Epithelial cell of esophagus (primary cell): ENCODE measurements around the gene IQSEC3.

Experiments
- DNase-seq: peaks from one replicate; pipeline ENCODE4 v3.0.0; 2010; ENCODE audit warnings: low read depth
- H3K4me3 ChIP-seq: 2 replicates; pipeline ENCODE4 v1.5.1; 2011; ENCODE audit warnings: mild to moderate bottlenecking, low read length, control low read depth
- CTCF ChIP-seq: IDR thresholded peaks from 2 replicates; pipeline ENCODE4 v1.5.1; 2011; ENCODE audit warnings: low read depth, mild to moderate bottlenecking, low read length, control low read depth, inconsistent platforms; ENCODE audit not compliant: insufficient read depth; ENCODE audit errors: missing control alignments

The IQSEC3 gene

GRCh38 chr12:108594-108993 lies 42.0 kb downstream of the IQSEC3 start:
- H3K4me3 ChIP-seq = no peak overlapping the region
- peak; percentile 4 for DNase-seq
- no peak for TF ChIP-seq CTCF

- no peak for DNase-seq
- TF ChIP-seq CTCF = no peak
- no peak overlapping the region for H3K4me3 ChIP-seq
Observed at GRCh38 chr12:109446-109845, 42.9 kb downstream of the IQSEC3 start.

DNA sequence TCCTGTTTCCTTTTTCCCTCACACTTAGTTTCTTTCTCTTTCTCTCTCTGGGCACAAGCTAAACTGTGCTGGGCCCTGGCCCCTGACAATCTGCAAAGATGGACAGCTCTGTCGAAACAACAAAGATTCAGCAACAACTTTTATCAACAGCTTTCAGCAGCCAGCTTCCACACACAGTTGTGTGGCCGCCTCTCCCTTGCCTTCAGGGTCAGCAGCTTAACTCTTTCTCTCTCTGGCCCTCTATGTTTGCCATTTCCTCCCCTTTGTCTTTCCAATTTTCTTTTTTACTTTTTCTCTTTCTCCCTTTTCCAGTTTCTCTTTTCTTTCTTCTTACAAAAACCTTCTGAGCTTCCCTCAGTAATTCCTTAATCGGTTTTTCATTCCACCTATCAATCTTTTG lies 43.3 kb downstream of the IQSEC3 start:
- DNase-seq = no peak

GRCh38 chr12:111699-112493 lies 45.3 kb downstream of the IQSEC3 start:
- no peak for DNase-seq
- TF ChIP-seq CTCF = no peak
- no peak overlapping the region for H3K4me3 ChIP-seq

More for the DNA sequence above, 43.3 kb downstream of the IQSEC3 start:
- TF ChIP-seq CTCF = no peak
- H3K4me3 ChIP-seq = no peak overlapping the region

- H3K4me3 ChIP-seq = no peak overlapping the region
- DNase-seq = no peak
- no peak for TF ChIP-seq CTCF
Observed at GRCh38 chr12:113347-113746, 46.8 kb downstream of the IQSEC3 start.

DNA sequence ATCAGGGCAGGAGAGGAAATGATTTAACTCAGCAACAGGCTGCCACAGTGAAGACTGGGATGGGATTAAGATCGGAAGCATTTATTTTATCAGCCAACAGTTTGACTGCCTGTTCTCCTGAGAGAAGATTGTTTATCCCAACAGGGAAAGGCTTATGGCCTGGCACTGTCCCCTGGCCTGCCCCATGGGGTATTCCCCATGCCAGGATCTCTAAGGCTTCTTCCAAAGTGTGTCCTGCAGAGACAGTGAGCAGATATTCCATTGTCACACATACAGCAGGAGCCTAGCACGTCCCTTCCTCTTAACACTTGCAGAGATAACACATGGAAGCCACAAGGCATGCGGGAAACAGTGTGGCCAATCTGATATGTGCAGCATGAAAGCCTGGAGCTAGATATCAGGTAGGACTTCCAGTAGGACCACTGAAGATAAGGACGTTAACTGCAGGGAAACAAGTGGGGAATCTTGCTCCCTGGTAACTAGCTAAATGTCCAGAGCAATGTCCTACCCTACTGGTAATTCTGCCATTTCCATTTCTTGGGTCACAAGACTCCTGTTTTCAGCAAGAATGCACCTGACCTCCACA lies 48.2 kb downstream of the IQSEC3 start:
- TF ChIP-seq CTCF = no peak
- no peak overlapping the region for H3K4me3 ChIP-seq
- DNase-seq = no peak

DNA sequence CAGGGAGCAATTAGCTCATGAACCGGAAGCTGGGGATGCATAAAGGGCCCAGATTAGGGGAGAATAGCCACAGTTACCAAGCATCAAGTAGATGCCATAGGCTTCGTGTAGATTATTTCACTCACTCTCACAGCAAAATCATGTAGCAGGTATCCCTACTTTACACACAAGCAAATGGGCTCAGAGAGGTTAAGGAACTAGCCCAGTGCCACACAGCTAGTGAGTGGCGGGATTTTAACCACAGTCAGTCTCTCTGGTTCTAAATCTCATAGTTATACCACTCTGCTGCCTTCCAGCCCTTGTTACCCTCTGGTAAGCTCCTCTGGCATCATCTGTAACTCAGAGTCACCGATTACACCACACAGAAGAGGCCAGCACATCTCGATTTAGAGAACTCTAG lies 49.0 kb downstream of the IQSEC3 start:
- no peak overlapping the region for H3K4me3 ChIP-seq
- TF ChIP-seq CTCF = no peak
- DNase-seq = no peak
